ENCODE results near the gene PTPRS. TPM values are rescaled to one million over a fixed set of nuclear protein-coding genes. Genes with fewer than 3 reads are reported as not detected.

The PTPRS gene
- 320 TPM for total RNA-seq

DNA sequence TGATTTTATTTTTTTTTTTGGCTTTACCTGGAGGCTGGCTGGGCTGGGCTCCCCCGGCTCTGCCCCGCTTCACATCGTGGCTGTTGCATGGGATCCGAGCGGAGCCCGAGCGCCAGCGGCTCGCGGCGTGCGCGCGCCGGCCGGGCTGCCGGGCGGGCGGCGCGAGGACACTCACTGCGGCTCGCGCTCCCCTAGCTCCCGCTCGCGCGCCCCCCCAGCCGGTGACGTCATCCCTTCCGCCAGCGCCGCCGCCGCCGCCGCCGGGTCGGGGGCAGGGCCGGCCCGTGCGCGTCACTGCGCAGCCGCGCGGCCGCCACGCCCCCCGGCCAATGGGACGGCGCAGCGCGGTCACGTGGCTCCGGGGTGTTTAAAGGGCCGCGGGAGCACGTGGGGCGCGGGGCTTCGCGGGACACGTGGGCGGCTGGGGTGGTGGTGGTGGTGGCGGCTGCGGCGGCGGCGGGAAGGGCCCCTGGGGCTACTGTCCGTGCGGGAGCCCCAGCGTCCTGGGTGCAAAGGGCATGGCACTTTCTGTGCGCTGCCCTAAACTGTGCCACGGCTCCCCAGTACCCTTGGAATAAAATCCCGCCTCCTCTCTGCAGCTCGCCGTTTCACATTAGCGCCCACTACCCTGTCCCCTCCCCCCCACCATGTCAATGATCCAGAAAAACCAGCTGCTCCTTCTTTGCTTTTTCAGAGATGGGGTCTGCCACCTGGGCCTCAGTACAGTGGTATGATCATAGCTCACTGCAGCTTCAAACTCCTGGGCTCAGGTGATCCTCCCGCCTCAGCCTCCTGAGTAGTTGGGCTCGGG, at the start of gene PTPRS:
Gene PTPRS, minus strand, starts transcription at position 176 of the 811 bp plus-strand sequence. CDS start 54,672 bp downstream, outside the sequence.

Other genes with a start within 250 kb of the PTPRS start
- 0.63 TPM for gene ZNRF4, start 114.6 kb upstream of the PTPRS start, total RNA-seq
- gene TINCR, start 227.1 kb upstream of the PTPRS start, total RNA-seq: 0.63 TPM

Measured in parietal lobe (tissue), 1 donor.